K562 (cell line): ENCODE results near the gene CLEC3B. TPM values are rescaled to one million over a fixed set of nuclear protein-coding genes. Genes with fewer than 3 reads are reported as not detected.
A peak's percentile ranks its signal among the peaks of the same experiment; 100 is the strongest.

Experiments used
- ATF3 ChIP-seq, 2 experiments: fragments of 450-650 bp in 1 of 2; sonication (generic) in 1 of 2; formaldehyde crosslinking in 1 of 2; IDR thresholded peaks in 1 of 2; conservative IDR thresholded peaks in 1 of 2; 2 replicates each; pipeline versions ENCODE4 v1.6.1 to v1.8.1; 2016 to 2023; ENCODE audit warnings: mild to moderate bottlenecking in 2 of 2, moderate library complexity in 2 of 2, inconsistent platforms in 1 of 2, missing genetic modification reagents in 1 of 2
- HDAC1 ChIP-seq, 2 experiments: fragments of 450-650 bp; IDR thresholded peaks; 2 replicates each; pipeline ENCODE4 v1.6.1; 2016 to 2017; ENCODE audit warnings: inconsistent platforms in 1 of 2, mild to moderate bottlenecking in 1 of 2, moderate library complexity in 1 of 2
- KLF13 ChIP-seq: fragments of 450-650 bp; IDR thresholded peaks from 2 replicates; pipeline ENCODE4 v1.6.1; 2016; ENCODE audit warnings: missing genetic modification characterization, low read depth, mild to moderate bottlenecking, missing compliant biosample characterization, moderate library complexity, borderline replicate concordance
- MGA ChIP-seq: fragments of 450-650 bp; IDR thresholded peaks from 2 replicates; pipeline ENCODE4 v1.6.1; 2016; ENCODE audit warnings: mild to moderate bottlenecking, moderate library complexity
- OTX1 ChIP-seq: fragments of 450-650 bp; formaldehyde crosslinking; IDR thresholded peaks from 2 replicates; pipeline ENCODE4 v1.4.0; 2022; ENCODE audit warnings: mild to moderate bottlenecking
- ZNF347 ChIP-seq: fragments of 450-650 bp; formaldehyde crosslinking; IDR thresholded peaks from 2 replicates; pipeline ENCODE4 v1.4.0; 2020; ENCODE audit warnings: low read depth, mild to moderate bottlenecking, moderate library complexity
- ZNF518B ChIP-seq: fragments of 250-450 bp; sonication (Bioruptor Pico); IDR thresholded peaks from 2 replicates; pipeline ENCODE4 v1.5.0; 2021; ENCODE audit warnings: mild to moderate bottlenecking, moderate library complexity
- ZNF644 ChIP-seq: fragments of 200-800 bp; sonication (Bioruptor generic); IDR thresholded peaks from 2 replicates; pipeline ENCODE4 v1.6.1; 2016; ENCODE audit warnings: low read depth, missing genetic modification characterization, missing compliant biosample characterization
- polyA plus RNA-seq, 8 experiments: library from polyadenylated mRNA; depleted of rRNA in 4 of 8; stranded (reverse) in 5 of 8; unstranded in 3 of 8; fragments of >200 nt; fragmentation: Nextera tagmentation in 2 of 8; fragmentation: Illumina TruSeq in 1 of 8; extraction: Ambion mirVana in 2 of 8; extraction: Trizol in 1 of 8; gene quantifications; 2 replicates each; pipeline versions ENCODE4 v1.2.1 to v1.2.3, GENCODE V29; 2011 to 2014; ENCODE audit warnings: inconsistent platforms in 1 of 8, missing spikeins in 1 of 8
- total RNA-seq, 7 experiments: library from RNA; depleted of rRNA in 6 of 7; stranded (reverse); fragments of >200 nt in 6 of 7; fragmentation: Illumina TruSeq in 2 of 7; extraction: Trizol in 2 of 7; gene quantifications; 2 replicates each; pipeline versions ENCODE4 v1.2.1 to v1.2.3, GENCODE V29; 2011 to 2021; ENCODE audit warnings: low replicate concordance in 1 of 7

Gene CLEC3B
- total and polyA plus RNA-seq, 9 of the 15 experiments (the other 6 are each of a cell fraction or from before 2014, with no cell fraction given): not detected

- TF ChIP-seq MGA (no peak), ZNF644 (peak; percentile 100), ATF3 (IDR thresholded peaks at IDR 0.05) (peak; percentile 86), ATF3 (CRISPR knock-in tag; conservative IDR thresholded peaks at IDR 0.05) (no peak; the same call in 1 of the 2 replicates), ZNF347 (CRISPR knock-in tag) (peak; percentile 100), OTX1 (CRISPR knock-in tag) (peak; percentile 100), KLF13 (tag) (peak; percentile 100), ZNF518B (CRISPR knock-in tag) (peak; percentile 100), HDAC1 (IDR thresholded peaks at IDR 0.05) (peak; percentile 47 to 87; a peak in 3 of 4 replicates)
These were observed 38.6 kb downstream of the CLEC3B start (continued) for GRCh38 chr3:45064512-45065372.
